GM21825 (cell line): Measurements from ENCODE around the gene TRIM56.
"Not testable (repeated sequence)": the region's sequence is repeated elsewhere in the genome, so short reads cannot be mapped to it uniquely, and the experiment has no call there.

Source experiments
- ATAC-seq: cut with Tn5 transposase; IDR thresholded peaks from one replicate; pipeline ENCODE4 v1.9.1; 2021; ENCODE audit warnings: mild to moderate bottlenecking, moderate library complexity; ENCODE audit not compliant: unreplicated experiment

Gene TRIM56, protein sequence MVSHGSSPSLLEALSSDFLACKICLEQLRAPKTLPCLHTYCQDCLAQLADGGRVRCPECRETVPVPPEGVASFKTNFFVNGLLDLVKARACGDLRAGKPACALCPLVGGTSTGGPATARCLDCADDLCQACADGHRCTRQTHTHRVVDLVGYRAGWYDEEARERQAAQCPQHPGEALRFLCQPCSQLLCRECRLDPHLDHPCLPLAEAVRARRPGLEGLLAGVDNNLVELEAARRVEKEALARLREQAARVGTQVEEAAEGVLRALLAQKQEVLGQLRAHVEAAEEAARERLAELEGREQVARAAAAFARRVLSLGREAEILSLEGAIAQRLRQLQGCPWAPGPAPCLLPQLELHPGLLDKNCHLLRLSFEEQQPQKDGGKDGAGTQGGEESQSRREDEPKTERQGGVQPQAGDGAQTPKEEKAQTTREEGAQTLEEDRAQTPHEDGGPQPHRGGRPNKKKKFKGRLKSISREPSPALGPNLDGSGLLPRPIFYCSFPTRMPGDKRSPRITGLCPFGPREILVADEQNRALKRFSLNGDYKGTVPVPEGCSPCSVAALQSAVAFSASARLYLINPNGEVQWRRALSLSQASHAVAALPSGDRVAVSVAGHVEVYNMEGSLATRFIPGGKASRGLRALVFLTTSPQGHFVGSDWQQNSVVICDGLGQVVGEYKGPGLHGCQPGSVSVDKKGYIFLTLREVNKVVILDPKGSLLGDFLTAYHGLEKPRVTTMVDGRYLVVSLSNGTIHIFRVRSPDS

DNA sequence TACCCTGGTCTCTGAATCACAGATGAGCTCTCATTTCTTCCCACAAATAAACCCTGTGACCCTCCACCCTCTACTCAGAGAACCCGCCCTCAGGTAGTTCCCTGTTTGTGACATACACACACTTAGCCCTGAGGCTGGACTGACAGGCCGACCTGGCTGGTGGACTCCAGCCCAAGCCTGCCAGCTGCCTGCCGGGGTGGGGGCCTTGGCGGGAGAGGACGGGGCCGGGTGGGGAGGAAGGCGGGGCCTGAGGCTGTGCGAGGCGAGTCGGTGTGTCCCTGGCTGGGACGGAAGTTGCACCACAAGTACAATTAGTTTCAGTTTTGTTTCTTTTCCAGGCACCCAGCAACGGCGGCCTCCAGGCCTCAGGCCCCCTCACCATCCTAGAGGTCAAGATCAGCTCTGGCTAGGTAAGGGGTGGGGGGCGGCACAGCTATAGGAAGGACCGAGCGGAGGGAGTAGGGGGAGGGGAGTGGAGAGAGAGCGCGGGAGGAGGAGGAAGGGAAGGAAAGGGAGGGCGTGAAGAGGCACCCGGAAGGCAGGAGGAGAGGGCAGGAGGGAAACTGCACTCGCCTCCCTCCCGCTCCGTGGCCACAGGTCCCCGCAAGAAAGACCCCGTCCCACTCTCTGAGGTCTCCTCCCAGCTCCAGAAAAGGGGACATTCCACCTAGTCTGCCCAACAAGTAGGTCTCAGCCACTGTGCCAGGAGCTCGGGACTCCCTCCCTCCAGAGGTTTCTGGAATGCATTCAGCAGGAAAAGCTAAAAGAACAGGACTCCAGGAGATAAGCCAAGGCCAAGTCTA is at the start of gene TRIM56:
TRIM56 (plus strand) TSS at position 320 of the 803 bp plus-strand sequence. CDS start 1,832 bp downstream, outside the sequence.
- ATAC-seq: peak; percentile 90

DNA sequence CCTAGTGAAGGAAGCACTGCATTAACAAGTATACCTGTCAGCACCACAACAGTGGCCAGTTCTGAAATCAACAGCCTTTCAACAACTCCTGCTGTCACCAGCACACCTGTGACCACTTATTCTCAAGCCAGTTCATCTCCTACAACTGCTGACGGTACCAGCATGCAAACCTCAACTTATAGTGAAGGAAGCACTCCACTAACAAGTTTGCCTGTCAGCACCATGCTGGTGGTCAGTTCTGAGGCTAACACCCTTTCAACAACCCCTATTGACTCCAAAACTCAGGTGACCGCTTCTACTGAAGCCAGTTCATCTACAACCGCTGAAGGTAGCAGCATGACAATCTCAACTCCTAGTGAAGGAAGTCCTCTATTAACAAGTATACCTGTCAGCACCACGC is 49.3 kb upstream of the TRIM56 start:
- ATAC-seq: no peak

DNA sequence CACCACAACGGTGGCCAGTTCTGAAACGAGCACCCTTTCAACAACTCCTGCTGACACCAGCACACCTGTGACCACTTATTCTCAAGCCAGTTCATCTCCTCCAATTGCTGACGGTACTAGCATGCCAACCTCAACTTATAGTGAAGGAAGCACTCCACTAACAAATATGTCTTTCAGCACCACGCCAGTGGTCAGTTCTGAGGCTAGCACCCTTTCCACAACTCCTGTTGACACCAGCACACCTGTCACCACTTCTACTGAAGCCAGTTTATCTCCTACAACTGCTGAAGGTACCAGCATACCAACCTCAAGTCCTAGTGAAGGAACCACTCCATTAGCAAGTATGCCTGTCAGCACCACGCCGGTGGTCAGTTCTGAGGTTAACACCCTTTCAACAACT is 44.0 kb upstream of the TRIM56 start:
- ATAC-seq: not testable (repeated sequence)

DNA sequence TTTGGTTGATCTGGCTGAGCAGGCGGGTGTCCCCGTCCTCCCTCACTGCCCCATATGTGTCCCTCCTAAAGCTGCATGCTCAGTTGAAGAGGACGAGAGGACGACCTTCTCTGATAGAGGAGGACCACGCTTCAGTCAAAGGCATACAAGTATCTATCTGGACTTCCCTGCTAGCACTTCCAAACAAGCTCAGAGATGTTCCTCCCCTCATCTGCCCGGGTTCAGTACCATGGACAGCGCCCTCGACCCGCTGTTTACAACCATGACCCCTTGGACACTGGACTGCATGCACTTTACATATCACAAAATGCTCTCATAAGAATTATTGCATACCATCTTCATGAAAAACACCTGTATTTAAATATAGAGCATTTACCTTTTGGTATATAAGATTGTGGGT is 26.9 kb upstream of the TRIM56 start:
- no peak for ATAC-seq

DNA sequence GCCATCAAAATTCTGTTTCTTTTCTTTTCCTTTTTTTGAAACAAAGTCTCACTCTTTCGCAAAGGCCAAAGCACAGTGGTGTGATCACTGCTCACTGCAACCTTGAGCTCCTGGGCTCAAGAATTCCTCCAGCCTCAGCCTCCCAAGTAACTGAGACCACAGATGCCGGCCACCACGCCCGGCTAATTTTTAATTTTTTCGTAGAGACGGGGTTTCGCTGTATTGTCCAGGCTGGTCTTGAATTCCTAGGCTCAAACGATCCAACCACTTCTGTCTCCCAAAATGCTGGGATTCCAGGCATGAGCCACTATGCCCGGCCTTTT is 25.7 kb upstream of the TRIM56 start:
- ATAC-seq: no peak

DNA sequence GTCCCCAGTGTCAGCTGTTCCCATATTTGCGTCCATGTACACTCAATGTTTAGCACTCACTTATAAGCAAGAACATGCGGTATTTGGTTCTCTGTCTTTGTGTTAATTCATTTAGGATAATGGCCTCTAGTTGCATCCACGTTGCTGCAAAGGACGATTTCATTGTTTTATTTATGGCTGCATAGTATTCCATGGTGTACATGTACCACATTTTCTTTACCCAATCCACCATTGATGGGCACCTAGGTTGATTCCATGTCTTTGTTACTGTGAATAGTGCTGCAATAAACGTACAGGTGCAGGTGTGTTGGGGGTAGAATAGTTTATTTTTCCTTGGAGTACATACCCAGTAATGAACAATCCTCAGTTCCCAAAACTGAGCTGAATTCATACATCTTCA is 24.3 kb upstream of the TRIM56 start:
- ATAC-seq: no peak

DNA sequence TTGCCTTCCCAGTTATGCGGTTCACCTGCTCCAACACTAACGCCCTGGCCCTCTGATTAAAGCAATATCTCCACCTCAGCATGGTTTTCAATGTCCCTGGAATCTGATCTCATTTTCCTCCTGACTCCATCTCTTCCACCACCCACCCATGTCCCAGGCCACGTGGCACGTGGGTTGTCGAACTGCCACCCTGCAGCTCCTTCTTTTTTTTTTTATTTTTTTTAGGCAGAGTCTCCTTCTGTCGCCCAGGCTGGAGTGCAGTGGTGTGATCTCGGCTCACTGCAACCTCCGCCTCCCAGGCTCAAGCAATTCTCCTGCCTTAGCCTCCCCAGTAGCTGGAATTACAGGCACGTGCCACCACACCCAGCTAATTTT is 21.1 kb upstream of the TRIM56 start:
- not testable (repeated sequence) for ATAC-seq

DNA sequence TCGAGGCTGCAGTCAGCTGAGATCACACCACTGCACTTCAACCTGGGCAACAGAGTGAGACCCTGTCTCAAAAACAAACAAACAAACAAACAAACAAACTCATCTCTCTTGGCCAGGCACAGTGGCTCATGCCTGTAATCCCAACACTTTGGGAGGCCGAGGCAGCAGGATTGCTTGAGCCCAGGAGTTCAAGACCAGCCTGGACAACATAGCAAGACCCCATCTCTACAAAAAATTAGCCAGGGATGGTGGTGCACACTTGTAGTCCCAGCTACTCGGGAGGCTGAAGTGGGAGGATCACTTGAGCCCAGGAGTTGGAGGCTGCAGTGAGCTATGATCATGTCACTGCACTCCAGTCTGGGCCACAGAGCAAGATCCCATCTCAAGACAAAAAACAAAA is 20.1 kb upstream of the TRIM56 start:
- ATAC-seq: not testable (repeated sequence)

DNA sequence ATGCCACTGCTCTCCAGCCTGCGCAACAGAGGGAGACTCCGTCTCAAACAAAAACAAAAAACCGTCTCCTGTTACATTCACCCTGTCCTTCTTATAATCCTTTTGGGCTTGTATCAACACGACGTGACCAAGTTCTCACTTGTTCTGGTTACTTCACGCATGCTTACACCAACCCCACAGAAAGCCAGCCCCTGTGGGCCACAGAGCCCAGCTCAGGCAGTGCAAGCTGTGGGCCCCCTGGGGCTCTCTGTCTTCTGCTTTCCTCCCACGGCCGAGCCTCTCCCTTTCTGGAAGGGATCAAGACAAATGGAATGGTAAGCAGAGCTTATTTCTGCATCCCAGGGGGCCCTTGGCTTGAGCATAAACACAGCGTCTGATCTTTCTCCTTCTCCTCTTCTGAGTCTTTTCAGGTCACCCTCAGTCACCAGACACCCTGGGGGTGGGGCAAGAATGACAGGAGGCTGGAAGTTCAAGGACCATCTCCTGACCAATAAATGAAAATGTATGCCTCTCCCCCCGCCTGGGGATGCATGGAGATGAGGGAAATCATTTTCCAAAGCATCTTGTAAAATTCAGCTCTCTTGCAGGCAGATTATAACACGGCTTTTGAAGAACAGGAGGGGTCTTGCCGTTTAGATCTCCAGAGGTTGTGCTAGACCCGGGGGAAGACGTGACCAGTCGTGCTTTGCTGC is 19.0 kb upstream of the TRIM56 start:
- no peak for ATAC-seq

DNA sequence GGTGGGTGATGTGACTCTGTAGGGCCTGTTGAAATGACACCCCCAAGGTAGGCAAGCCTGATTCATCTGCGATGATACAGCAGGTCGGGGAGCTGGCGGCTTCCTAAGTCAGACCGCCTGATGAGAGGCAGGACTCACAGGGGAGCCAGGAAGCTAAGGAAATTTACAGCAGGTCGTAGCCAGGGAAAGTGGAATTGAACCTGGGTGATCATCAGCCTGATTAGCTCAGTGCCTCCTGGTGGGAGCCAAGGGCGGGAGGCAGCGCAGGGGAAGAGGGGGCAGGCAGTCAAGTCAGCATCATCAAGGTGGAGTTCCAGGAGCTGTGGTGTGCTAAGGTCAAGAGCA is 18.5 kb upstream of the TRIM56 start:
- no peak for ATAC-seq

DNA sequence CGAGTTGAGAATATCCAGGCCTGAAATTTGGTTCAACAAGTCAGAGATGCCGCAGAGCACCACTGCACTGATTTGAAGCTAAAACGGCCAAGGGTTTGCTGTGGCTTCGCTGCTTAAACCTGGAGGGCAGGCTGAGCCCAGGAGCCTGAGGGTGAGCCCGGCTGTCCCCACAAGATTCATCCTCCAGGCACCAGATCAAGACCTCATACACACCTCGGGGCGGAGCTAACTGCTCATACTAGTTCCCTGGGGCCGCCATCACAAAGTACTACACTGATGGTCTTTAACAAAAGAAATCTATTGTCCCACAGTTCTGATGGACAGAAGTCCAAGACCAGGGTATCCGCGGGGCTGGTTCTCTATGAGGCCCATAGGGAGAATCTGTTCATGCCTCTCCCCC is 16.9 kb upstream of the TRIM56 start:
- ATAC-seq: no peak

DNA sequence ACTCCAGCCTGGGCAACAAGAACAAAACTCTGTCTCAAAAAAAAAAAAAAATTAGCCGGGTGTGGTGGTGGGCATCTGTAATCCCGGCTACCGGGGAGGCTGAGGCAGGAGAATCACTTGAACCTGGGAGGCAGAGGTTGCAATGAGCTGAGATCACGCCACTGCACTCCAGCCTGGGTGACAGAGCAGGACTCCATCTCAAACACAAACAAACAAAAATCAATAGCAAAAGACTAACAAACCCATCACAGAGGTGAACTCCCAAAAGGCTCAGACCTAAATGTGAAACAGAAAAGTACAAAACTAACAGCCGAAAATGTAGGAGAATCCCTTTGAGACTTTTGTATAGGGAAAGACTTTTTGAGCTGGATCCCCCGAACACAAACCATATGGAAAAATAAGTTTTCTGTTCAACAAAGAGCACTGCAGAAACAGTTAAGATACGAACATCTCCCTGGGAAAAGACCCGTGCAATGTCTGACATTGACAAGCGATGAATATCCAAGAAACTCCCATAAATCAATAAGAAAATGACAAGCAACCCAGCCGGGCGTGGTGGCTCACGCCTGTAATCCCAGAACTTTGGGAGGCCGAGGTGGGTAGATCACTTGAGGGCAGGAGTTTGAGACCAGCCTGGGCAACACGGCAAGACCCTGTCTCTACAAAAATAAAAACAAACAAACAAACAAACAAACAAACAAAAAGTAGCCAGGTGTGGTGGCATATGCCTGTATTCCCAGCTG is 13.7 kb upstream of the TRIM56 start:
- ATAC-seq: not testable (repeated sequence)

DNA sequence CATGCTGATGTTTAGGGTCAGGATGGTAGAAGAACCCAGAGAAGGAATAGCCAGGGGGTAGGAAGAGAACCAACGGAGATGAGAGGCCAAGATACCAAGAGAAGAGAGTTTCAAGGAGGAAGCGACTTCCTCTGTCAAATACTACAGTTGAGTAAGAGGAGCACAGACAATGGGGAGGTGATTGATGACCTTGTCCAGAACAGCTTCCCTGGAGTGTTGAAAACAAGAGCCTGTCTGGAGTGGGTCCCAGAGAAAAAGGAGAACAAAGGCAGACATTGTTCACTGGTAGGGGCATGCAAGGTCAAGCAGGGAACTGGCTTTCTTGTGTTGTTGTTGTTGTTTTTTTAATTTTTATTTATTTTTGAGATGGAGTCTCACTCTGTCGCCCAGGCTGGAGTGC is 9.6 kb upstream of the TRIM56 start:
- no peak for ATAC-seq

DNA sequence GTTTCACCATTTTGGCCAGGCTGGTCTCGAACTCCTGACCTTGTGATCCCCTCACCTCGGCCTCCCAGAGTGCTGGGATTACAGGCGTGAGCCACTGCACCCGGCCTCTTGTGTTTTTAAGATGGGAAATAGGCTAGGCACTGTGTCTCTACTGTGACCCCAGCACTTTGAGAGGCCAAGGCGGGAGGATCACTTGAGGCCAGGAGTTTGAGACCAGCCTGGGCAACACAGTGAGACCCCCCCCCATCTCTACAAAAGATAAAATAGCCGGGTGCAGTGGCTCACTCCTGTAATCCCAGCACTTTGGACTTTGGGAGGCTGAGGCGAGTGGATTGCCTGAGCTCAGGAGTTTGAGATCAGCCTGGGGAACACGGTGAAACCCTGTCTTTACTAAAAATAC is 9.1 kb upstream of the TRIM56 start:
- not testable (repeated sequence) for ATAC-seq

DNA sequence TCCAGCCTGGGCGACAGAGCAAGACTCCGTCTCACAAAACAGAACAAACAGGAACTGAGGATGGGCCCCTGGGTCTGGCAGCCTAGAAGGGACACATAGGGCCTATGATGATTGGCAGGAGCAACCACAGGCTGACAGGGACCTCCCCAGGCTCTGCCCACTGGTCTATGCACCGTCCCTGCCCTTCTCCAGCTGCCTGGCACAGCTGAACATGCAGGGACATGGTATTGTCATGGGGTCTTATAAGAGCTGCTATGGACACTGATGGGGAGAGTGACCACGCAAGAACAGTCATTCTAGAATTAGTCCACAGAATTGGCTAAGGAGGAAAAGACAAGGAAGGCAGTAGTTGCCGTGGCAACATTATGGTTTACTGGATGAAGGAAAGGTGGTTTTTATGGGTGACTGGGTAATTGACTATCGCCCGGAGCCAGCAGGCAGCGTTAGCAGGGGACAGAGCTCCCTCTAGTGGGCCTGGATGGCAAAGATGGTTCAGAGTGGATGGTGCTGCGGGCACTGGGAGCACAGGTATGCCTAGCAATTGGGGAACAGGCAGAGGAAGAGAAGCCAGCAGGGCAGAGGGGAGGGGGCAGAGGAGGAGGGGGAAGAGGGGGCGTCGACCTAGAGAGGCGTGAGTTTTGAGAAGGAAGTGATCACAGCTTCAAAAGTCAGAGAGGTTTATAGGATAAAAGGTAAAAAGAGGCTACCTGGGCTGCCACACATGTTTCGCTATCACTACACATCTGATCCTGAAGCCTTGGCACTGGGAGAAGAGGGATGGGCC is 7.8 kb upstream of the TRIM56 start:
- peak; percentile 87 for ATAC-seq

DNA sequence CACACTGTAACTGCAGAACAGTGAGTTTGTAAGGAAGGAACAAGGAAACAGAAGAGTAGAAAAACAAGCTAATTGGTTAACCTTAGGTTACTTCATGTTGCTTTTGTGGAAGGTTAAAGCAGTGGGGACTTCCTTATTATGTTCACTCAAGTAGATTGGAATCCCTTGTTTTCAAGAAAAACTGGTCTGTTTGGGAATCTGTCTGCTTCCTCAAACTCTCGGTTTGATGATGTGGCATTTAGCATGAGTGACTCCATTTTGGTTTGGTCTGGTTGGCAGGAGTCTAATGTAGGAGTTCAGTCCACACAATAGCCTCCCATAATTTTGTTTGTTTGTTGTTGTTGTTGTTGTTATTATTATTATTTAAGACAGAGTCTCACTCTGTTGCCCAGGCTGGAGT is 3.8 kb upstream of the TRIM56 start:
- ATAC-seq: no peak

DNA sequence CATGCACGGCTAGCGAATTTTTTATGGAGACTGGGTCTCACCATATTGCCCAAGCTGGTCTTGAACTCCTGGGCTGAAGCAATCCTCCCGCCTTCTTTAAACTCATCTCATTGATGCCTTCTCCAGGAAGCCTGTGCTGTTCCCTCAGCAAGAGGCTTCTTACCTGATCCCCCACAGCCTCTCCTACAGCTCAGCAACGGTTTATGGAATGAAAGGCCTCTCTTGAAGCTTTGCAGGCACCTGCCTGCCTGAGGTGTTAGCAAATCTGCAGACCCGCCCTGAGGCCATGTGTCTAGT is 468 bp upstream of the TRIM56 start:
- ATAC-seq: no peak

DNA sequence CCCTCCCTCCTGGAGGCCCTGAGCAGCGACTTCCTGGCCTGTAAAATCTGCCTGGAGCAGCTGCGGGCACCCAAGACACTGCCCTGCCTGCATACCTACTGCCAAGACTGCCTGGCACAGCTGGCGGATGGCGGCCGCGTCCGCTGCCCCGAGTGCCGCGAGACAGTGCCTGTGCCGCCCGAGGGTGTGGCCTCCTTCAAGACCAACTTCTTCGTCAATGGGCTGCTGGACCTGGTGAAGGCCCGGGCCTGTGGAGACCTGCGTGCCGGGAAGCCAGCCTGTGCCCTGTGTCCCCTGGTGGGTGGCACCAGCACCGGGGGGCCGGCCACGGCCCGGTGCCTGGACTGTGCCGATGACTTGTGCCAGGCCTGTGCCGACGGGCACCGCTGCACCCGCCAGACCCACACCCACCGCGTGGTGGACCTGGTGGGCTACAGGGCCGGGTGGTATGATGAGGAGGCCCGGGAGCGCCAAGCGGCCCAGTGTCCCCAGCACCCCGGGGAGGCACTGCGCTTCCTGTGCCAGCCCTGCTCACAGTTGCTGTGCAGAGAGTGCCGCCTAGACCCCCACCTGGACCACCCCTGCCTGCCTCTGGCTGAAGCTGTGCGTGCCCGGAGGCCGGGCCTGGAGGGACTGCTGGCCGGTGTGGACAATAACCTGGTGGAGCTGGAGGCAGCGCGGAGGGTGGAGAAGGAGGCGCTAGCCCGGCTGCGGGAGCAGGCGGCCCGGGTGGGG is 2.2 kb downstream of the TRIM56 start:
- ATAC-seq: no peak

DNA sequence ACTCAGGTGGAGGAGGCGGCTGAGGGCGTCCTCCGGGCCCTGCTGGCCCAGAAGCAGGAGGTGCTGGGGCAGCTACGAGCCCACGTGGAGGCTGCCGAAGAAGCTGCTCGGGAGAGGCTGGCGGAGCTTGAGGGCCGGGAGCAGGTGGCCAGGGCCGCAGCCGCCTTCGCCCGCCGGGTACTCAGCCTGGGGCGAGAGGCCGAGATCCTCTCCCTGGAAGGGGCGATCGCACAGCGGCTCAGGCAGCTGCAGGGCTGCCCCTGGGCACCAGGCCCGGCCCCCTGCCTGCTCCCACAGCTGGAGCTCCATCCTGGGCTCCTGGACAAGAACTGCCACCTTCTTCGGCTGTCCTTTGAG is 2.8 kb downstream of the TRIM56 start:
- no peak for ATAC-seq
